ENCODE results near the gene DNAAF3. TPM values are rescaled to one million over a fixed set of nuclear protein-coding genes. Genes with fewer than 3 reads are reported as not detected.

Gene DNAAF3
- total RNA-seq, 1 donor from 2014 or later, result 9.1 TPM

- H3K4me1 ChIP-seq, result peaks cover 6% of the 10 kb centered on the region
- H3K27me3 Mint-ChIP-seq (ENCODE audit: insufficient read depth, low read depth), result peaks cover 14% of the 10 kb centered on the region
- H3K4me3 ChIP-seq, result no peak overlapping the region
- H3K4me1 Mint-ChIP-seq, result peaks cover 21% of the 10 kb centered on the region
- H3K9me3 ChIP-seq (ENCODE audit: low read depth), result no peaks in the 10 kb centered on the region
- H2AFZ ChIP-seq (replicated peaks), result no peak overlapping the region
- no peaks in the 10 kb centered on the region for H3K36me3 Mint-ChIP-seq
- DNase-seq (ENCODE audit: low spot score), result no peak
- no peaks in the 10 kb centered on the region for H3K79me2 ChIP-seq (ENCODE audit: low read depth)
- no peak overlapping the region for H3K4me3 Mint-ChIP-seq
- H3K36me3 ChIP-seq, result no peaks in the 10 kb centered on the region
- H3F3A ChIP-seq (ENCODE audit: low read depth), result peaks cover 12% of the 10 kb centered on the region
- TF ChIP-seq CTCF (IDR thresholded peaks at IDR 0.05), result no peak
- no peak for TF ChIP-seq EZH2 (IDR thresholded peaks at IDR 0.05)
- no peak for TF ChIP-seq EZH2phosphoT487 (IDR thresholded peaks at IDR 0.05)
- H3K9me3 Mint-ChIP-seq, result no peaks in the 10 kb centered on the region
- H3K27ac ChIP-seq, result no peak overlapping the region
- no peak overlapping the region for H3K27ac Mint-ChIP-seq
- no peaks in the 10 kb centered on the region for H4K20me1 ChIP-seq (ENCODE audit: low read depth)
- no peak overlapping the region for H3K4me2 ChIP-seq
- no peak overlapping the region for H3K9ac ChIP-seq
- peaks cover 40% of the 10 kb centered on the region for H3K27me3 ChIP-seq
Observed at GRCh38 chr19:55161571-55162322, 4.7 kb downstream of the DNAAF3 start.

GRCh38 chr19:55160986-55161365 lies 5.4 kb downstream of the DNAAF3 start:
- Histone ChIP-seq H3K36me3 (no peaks in the 10 kb centered on the region), H3K9me3 (ENCODE audit: low read depth) (no peaks in the 10 kb centered on the region), H3K4me3 (no peak overlapping the region), H3K9ac (no peak overlapping the region), H2AFZ (replicated peaks) (no peak overlapping the region), H4K20me1 (ENCODE audit: low read depth) (no peaks in the 10 kb centered on the region), H3K79me2 (ENCODE audit: low read depth) (no peaks in the 10 kb centered on the region), H3K4me2 (peak overlapping the region; percentile 25), H3K27me3 (peaks cover 40% of the 10 kb centered on the region), H3K27ac (no peak overlapping the region), H3F3A (ENCODE audit: low read depth) (peaks cover 18% of the 10 kb centered on the region), H3K4me1 (peaks cover 6% of the 10 kb centered on the region)
- peak; percentile 36 for TF ChIP-seq EZH2 (IDR thresholded peaks at IDR 0.05)
- TF ChIP-seq EZH2phosphoT487 (IDR thresholded peaks at IDR 0.05), result peak; percentile 28
- no peak for TF ChIP-seq CTCF (IDR thresholded peaks at IDR 0.05)
- Mint-ChIP-seq H3K9me3 (no peaks in the 10 kb centered on the region), H3K36me3 (no peaks in the 10 kb centered on the region), H3K27me3 (ENCODE audit: insufficient read depth, low read depth) (peaks cover 10% of the 10 kb centered on the region), H3K4me1 (peaks cover 21% of the 10 kb centered on the region), H3K27ac (no peak overlapping the region), H3K4me3 (no peak overlapping the region)
- no peak for DNase-seq (ENCODE audit: low spot score)

GRCh38 chr19:55160128-55160985 lies 6.1 kb downstream of the DNAAF3 start:
- H3K4me2 ChIP-seq, result no peak overlapping the region
- H2AFZ ChIP-seq (replicated peaks), result no peak overlapping the region
- TF ChIP-seq CTCF (IDR thresholded peaks at IDR 0.05) (peak; percentile 99), EZH2 (IDR thresholded peaks at IDR 0.05) (peak; percentile 19), EZH2phosphoT487 (IDR thresholded peaks at IDR 0.05) (no peak)
- Mint-ChIP-seq H3K4me3 (peak overlapping the region; percentile 62), H3K27ac (no peak overlapping the region), H3K36me3 (no peaks in the 10 kb centered on the region), H3K4me1 (peaks cover 16% of the 10 kb centered on the region), H3K9me3 (no peaks in the 10 kb centered on the region), H3K27me3 (ENCODE audit: insufficient read depth, low read depth) (peaks cover 10% of the 10 kb centered on the region)
- H3K4me1 ChIP-seq, result peaks cover 6% of the 10 kb centered on the region
- no peaks in the 10 kb centered on the region for H4K20me1 ChIP-seq (ENCODE audit: low read depth)
- peak; percentile 97 for DNase-seq (ENCODE audit: low spot score)
- no peaks in the 10 kb centered on the region for H3K79me2 ChIP-seq (ENCODE audit: low read depth)
- H3K36me3 ChIP-seq, result no peaks in the 10 kb centered on the region
- peaks cover 20% of the 10 kb centered on the region for H3F3A ChIP-seq (ENCODE audit: low read depth)
- H3K27me3 ChIP-seq, result peaks cover 40% of the 10 kb centered on the region
- no peak overlapping the region for H3K27ac ChIP-seq
- no peak overlapping the region for H3K9ac ChIP-seq
- no peaks in the 10 kb centered on the region for H3K9me3 ChIP-seq (ENCODE audit: low read depth)
- H3K4me3 ChIP-seq, result no peak overlapping the region

All from neural progenitor cell (in vitro differentiated cells).